OCI-LY3 (cell line): ENCODE results near the gene SUPT6H.

ENCODE experiments used
- CTCF ChIP-seq: fragments of 200-600, 300-600 bp; sonication (generic); IDR thresholded peaks from 2 replicates; pipeline ENCODE4 v1.5.1; 2014; ENCODE audit warnings: antibody characterized with exemption, low read length, low read depth
- EZH2phosphoT487 ChIP-seq: fragments of 200-600 bp; shearing (Covaris generic); IDR thresholded peaks from 2 replicates; pipeline ENCODE4 v1.6.1; 2018; ENCODE audit warnings: antibody characterized with exemption, mixed run types, low read depth

GRCh38 chr17:28661635-28662526 lies at the start of gene SUPT6H, which contains the start of gene SDF2:
- TF ChIP-seq CTCF, result no peak
- TF ChIP-seq EZH2phosphoT487, result no peak
